Prostate gland (tissue), 2 donors: ENCODE data around the gene AGPAT2.

Experiments used
- POLR2A ChIP-seq: fragments of 450-650 bp; IDR thresholded peaks from one replicate; pipeline ENCODE4 v1.6.1; 2016; ENCODE audit warnings: antibody characterized with exemption, mild to moderate bottlenecking
- TF ChIP-seq, protein P1 (sequence below), 4 experiments: fragments of 200-600 bp in 2 of 4; fragments of 450-650 bp in 2 of 4; sonication (generic) in 2 of 4; IDR thresholded peaks; 1 replicate in 3 of 4; 2 replicates in 1 of 4; pipeline ENCODE4 v1.5.1; 2016 to 2019; ENCODE audit warnings: antibody characterized with exemption in 4 of 4, mild to moderate bottlenecking in 2 of 4, moderate library complexity in 2 of 4

GRCh38 chr9:136658849-136659535 is 28.3 kb downstream of the AGPAT2 start:
- TF ChIP-seq, protein P1, sequence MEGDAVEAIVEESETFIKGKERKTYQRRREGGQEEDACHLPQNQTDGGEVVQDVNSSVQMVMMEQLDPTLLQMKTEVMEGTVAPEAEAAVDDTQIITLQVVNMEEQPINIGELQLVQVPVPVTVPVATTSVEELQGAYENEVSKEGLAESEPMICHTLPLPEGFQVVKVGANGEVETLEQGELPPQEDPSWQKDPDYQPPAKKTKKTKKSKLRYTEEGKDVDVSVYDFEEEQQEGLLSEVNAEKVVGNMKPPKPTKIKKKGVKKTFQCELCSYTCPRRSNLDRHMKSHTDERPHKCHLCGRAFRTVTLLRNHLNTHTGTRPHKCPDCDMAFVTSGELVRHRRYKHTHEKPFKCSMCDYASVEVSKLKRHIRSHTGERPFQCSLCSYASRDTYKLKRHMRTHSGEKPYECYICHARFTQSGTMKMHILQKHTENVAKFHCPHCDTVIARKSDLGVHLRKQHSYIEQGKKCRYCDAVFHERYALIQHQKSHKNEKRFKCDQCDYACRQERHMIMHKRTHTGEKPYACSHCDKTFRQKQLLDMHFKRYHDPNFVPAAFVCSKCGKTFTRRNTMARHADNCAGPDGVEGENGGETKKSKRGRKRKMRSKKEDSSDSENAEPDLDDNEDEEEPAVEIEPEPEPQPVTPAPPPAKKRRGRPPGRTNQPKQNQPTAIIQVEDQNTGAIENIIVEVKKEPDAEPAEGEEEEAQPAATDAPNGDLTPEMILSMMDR (IDR thresholded peaks at IDR 0.05): no peak
- no peak for TF ChIP-seq POLR2A
